ENCODE data around the gene FBXW2. TPM values are rescaled to one million over a fixed set of nuclear protein-coding genes. Genes with fewer than 3 reads are reported as not detected.

The FBXW2 gene
- total RNA-seq, 1 experiment from 2014 or later, result 18.9 TPM

GRCh38 chr9:120714088-120714845, 78.9 kb downstream of the FBXW2 start, which contains the start of gene MEGF9:
TSS of gene MEGF9 (minus strand) at chr9:120714470. CDS start at chr9:120714358, 112 bp downstream.
- DNase-seq (ENCODE audit: low read depth), result peak; percentile 100

- DNase-seq (ENCODE audit: low read depth), result no peak
These were observed 79.7 kb downstream of the FBXW2 start for GRCh38 chr9:120713257-120714087.

GRCh38 chr9:120712539-120713031, 80.6 kb downstream of the FBXW2 start:
- DNase-seq (ENCODE audit: low read depth), result no peak

GRCh38 chr9:120711841-120712538, 81.2 kb downstream of the FBXW2 start:
- DNase-seq (ENCODE audit: low read depth), result no peak

GRCh38 chr9:120711354-120711753, 81.9 kb downstream of the FBXW2 start:
- no peak for DNase-seq (ENCODE audit: low read depth)

- DNase-seq (ENCODE audit: low read depth), result peak; percentile 76
These were observed 82.9 kb downstream of the FBXW2 start for GRCh38 chr9:120710110-120710981.

- DNase-seq (ENCODE audit: low read depth), result peak; percentile 67
These were observed 84.5 kb downstream of the FBXW2 start for GRCh38 chr9:120708526-120709224.

- DNase-seq (ENCODE audit: low read depth), result no peak
These were observed 86.0 kb downstream of the FBXW2 start for GRCh38 chr9:120707170-120707569.

Other genes with a start within 250 kb of the FBXW2 start
- gene CDK5RAP2, start 213.2 kb downstream of the FBXW2 start, total RNA-seq (2014; rRNA removed; shearing (Covaris generic)), result 34.0 and 35.8 TPM in 2 replicates
- gene MEGF9, start 78.9 kb downstream of the FBXW2 start, total RNA-seq (2014; rRNA removed; shearing (Covaris generic)), result 7.1 and 8.0 TPM in 2 replicates
- 38.0 and 40.7 TPM in 2 replicates for gene PSMD5, start 49.5 kb upstream of the FBXW2 start, total RNA-seq (2014; rRNA removed; shearing (Covaris generic))
- gene PHF19, start 83.8 kb upstream of the FBXW2 start, total RNA-seq (2014; rRNA removed; shearing (Covaris generic)), result 101 and 108 TPM in 2 replicates
- 8.1 and 11.6 TPM in 2 replicates for gene TRAF1, start 133.4 kb upstream of the FBXW2 start, total RNA-seq (2014; rRNA removed; shearing (Covaris generic))